NCI-H2196 (cell line): ENCODE results near the gene MDM1.

Source experiments
- DNase-seq: peaks from one replicate; lab custom pipeline; 2025; ENCODE audit not compliant: unreplicated experiment; lab: John Stamatoyannopoulos, UW

MDM1 gene

GRCh38 chr12:68280240-68280639 is 51.9 kb downstream of the MDM1 start:
- no peak for DNase-seq

DNA sequence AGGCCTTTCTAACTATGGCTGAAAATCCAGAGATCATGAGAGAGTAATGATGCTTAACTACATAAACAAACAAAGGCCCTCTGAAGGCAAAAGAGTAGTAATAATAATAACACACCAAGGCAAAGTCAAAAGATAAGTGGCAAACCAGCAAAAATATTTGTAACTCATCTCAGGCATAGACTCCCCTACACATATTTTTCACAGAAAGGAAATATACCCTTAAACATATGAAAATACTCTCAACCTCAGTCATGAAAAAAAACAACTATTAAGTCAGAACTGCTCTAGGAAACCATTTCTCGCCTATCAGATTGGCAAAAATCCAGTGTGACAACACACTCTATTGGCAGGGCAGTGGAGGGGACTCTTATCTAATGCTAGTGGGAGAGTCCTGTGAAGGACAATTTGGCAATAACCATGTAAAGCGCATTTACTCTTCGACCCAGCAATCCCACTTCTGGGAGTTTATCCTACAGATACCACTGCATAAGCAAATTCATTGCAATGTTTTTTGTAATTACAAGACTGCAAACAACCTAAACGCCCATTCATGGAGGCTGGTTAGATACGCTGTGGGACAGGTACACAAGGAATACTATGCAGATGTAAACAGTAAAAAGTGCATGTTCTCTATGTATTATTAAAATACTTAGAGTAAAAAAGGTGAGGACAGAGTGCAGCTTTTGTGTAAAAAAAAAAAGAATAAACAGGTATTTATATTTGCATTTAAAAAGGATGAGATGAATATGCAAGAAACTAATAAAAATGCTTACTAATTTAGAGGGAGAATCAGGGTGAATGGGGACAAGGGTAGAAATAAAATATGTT is 52.7 kb downstream of the MDM1 start:
- no peak for DNase-seq

- DNase-seq: no peak
These were observed 55.7 kb downstream of the MDM1 start for GRCh38 chr12:68276402-68276930.

DNA sequence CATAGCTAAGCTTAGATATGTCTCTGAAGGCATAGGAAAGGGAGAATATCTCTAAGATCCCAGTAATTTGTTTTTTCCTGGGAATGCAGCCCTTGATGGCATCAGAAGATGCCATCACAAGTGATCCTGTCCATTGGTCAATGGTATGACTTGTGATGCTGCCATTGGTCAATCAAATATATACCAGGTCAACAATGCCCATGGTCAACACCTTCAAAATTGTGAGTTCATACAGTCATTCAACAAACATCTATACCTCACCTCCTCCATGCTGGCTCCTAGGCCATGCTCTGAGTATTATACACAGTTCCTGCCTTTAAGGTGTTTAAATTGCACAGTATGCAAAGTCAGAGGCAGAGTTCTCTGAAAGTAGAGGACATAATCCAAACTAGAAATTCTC is 59.4 kb downstream of the MDM1 start:
- DNase-seq: no peak

- no peak for DNase-seq
These were observed 60.8 kb downstream of the MDM1 start for GRCh38 chr12:68271346-68271745.

DNA sequence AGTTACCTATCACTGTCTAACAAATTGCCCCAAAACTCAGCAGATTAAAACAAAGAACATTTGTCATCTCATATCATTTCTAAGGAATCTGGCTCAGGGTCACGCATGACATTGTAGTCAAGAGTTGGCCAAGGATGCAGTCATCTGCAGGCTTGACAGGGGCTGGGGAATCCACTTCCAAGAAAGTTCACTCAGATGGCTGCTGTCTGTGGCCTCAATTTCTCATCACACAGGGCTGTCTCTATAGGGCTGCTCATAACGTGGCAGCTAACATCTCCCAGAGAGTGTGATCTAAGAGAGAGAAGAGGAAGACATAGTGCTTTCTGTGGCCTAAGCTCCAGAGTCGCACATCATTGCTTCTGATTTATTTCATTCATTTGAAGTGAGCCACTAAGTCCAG is 61.8 kb downstream of the MDM1 start:
- DNase-seq: no peak

DNA sequence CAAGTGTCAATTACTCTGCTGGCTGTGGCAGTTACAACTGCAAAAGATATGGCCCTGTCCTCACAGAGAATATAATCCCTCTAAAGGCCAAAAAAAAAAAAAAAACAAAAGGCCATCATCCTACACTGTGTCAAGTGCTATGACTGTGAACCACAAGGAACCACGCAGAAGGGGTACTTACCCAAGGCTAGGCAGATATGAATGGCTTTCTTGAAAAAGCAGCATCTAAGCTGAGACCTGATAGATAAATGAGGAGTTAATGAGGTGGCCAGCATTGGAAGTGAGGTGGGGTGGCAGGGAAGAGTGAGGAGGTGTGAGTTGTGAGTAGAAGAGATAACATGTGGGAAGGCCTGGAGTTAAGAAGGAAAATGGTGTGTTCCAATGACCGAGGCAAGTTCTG is 62.4 kb downstream of the MDM1 start:
- no peak for DNase-seq

DNA sequence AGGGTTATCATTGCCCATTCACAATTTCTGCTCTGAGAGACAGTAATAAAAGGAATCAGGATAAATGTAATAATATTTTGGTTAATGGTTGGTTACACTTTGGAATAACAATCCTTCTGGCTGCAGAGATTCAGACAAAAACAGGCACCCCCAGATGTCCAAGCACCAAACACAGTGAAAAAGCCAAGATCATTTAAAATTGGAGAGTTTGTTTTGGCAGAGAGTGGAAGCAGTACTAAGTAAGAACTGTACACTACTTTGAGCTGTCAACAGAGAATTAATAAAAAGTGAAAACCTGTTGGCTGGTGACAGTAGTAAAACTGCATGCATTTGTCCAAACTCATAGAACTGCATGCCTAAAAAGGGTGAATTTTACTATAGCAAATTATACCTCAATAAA is 63.2 kb downstream of the MDM1 start:
- DNase-seq: no peak

DNA sequence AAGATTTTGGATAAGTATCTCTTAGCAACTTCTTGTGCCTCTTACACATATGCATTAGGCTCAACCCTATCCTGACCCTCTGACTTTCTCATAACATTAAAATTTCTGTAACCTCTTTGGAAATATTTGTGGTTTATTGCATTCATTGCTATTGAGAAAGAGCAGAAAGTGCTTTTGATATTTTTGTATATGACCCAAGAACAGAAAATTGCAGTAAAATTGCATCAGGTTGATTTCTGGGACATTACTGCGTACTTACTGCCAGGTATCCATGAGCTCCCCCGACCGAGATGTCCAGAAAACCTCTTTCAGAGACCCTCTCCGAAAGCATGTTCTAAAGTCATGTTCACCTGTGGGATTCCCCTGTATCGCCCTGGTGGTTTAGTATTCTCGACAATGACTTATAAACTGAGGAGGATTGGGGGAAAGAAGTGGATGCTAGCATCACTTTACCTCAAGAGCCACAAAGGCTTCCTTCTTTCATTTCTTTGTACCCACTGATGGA is 64.2 kb downstream of the MDM1 start:
- no peak for DNase-seq

DNA sequence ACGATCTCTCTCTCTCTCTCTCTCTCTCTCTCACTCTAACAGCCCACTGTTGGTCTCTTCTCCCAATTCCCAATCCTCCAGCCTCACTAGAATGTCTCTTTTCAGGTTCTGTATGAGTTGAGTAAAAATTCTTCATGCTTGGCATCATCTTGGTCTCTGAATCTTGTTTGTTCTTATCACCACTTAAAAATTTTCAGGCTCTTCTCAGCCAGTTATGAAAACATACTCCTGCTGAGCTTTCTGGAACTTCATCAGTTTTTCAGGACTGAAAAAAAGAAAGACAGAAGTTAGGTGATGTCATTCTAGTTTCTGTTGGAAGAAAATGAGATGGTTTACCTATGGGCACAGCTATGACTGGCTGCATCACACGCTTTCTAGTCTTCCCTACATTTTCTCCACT is 67.3 kb downstream of the MDM1 start:
- no peak for DNase-seq

DNA sequence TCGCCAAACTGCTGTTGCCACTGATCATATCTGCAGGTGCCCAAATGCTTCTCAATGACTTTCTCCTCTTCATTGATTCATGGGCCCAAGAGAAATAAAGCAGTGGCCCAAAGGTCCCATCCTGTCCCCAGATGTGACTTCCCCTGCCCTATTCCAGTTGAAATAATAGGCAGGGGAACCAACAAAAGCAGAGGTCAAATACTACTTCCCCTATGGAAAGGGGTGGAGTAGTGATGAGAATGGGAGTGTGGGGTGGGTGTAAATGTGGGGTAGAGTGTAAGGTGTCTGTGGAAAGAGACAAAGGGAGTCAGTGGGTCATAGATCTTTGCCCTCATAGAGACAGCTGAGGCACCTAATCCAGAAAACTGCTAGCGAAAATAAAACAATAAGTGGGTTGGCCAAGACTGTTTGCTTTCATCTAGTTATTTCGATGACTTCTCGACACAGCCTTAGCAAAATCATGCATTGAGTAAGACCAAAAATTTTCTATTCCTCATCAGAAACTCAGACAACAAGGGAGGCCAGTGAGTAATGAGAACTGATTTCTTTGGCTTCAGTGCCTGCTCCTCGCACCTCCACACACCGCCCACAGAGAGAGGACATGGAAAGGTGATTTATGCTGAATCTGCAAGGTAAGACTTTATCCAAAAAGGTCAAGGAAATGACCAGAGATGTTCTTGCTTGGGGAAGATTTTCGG is 67.9 kb downstream of the MDM1 start:
- DNase-seq: no peak

DNA sequence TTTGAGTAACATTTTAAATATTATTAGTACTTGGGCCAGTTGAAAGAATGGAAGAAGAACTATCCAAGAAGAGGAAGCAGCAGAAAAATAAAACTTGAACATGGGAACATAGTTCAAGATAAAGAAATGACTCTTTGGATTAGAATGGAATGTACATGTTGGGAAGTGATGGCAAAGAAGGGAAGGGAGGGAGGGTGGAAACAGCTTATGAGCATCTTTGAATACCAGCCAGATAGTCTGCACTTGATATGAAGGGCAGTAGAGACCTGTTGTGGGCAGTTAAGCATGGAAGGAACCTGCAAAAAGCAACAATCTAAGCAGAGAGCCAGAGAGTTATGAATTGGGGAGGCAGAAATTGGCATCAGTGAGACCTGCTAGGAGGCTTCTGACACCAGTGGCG is 68.8 kb downstream of the MDM1 start:
- DNase-seq: no peak

DNA sequence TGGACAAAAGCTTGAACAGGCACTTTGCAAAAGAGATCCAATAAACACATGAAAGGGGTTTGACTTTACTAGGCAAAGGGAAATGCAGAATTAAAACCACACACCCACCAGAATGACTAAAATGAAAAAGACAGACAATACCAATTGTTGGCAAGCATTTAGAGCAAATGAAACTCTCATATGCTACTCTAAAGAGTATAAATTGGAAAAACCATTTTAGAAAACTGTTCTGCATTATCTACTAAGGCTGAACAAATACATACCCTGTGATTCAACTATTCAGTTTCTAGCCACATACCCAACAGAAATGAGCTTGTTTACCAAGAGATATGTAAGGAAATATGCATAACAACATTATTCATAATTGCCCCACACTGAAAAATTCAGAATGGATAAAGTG is 70.3 kb downstream of the MDM1 start:
- DNase-seq: no peak

- DNase-seq: no peak
These were observed 72.0 kb downstream of the MDM1 start for GRCh38 chr12:68260153-68260552.

GRCh38 chr12:68259318-68259940 is 72.7 kb downstream of the MDM1 start:
- DNase-seq: no peak

- no peak for DNase-seq
These were observed 78.7 kb downstream of the MDM1 start, which contains the start of gene IL22 for GRCh38 chr12:68253504-68253903. TSS of gene IL22 (minus strand) at chr12:68253604. CDS start at chr12:68253448, 156 bp downstream.

DNA sequence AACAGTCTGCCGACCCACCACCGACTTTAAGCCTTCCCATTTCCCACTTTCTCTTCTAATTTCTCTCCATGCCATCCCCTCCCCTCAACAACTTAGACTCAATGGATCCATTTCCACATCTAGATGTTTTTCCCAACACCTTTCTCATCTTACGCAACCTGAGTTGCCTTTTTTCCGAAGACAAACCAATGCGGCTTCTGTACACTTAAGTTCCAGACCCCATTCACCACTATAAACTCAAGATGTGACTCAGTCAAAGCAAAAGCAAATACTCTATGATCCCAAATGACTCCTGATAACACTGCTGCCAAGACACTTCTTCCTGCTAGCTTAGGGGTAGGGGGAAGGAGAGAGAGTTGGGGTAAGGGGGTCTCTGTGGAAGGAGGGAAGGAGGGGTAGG is 80.1 kb downstream of the MDM1 start:
- DNase-seq: no peak

DNA sequence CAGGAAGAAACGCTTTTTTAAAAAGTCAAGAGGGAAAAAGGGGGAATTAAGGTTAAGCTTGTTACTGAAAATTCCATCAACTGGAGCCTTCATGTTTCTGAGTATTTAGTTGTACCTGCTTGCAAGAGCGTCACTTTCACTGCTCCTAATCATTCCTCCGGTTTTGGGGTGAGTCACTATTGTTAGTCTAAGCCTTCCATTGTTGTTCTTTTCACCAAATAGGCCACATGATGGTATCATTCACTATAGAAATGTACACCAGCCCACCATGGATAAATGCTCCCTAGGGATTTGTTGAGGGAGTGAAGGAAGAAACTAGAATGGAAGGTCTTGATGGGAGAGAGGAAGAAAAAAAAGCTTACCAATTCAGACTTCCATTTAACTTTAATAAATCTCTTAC is 81.7 kb downstream of the MDM1 start:
- no peak for DNase-seq

- no peak for DNase-seq
These were observed 84.4 kb downstream of the MDM1 start for GRCh38 chr12:68247785-68248184.

DNA sequence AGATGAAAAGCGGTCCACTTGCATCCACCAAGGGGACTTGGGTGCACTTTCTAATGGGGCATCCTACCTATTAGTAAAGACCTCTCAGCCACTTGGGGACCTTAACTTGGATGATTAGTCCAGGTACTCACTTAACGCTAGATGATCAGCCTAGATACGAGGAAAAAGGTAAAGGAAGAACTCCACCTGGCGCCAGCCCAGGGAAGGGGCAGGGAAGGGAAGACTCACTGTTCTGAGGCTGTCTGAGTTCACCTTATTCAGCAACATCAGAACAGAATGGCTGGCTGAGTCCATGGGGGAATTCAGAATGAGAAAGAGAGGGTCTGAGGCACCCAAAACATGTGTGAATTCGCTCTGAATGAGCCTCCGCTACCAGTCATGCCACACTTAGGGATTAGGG is 85.8 kb downstream of the MDM1 start:
- DNase-seq: no peak

GRCh38 chr12:68245180-68246021 is 86.8 kb downstream of the MDM1 start:
- no peak for DNase-seq
